T-helper 2 cell treated with Interferon-gamma antibody and Interleukin-4, amounts not matched to agents 100 ng/mL and 5 ng/mL, for 36 hours (primary cell): Measurements from ENCODE around the gene ARHGAP8. TPM values are rescaled to one million over a fixed set of nuclear protein-coding genes. Genes with fewer than 3 reads are reported as not detected.

Source experiments
- intact Hi-C: fragments of 100-400 bp; cut with micrococcal nuclease; formaldehyde crosslinking; loops from one replicate; pipeline ENCODE4 v1.15.1; 2023
- total RNA-seq: library from RNA; stranded (reverse); gene quantifications from 2 replicates; pipeline ENCODE4 v1.2.3, GENCODE V29; 2022

Gene ARHGAP8
- total RNA-seq, 1 donor from 2014 or later: 0.52 TPM

- intact Hi-C loops: no loop called here
These were observed 27.5 kb upstream of the ARHGAP8 start for GRCh38 chr22:44724859-44725258.

GRCh38 chr22:44726439-44726838 lies 25.9 kb upstream of the ARHGAP8 start:
- intact Hi-C loops: no loop called here

- intact Hi-C loops: no loop called here
These were observed 25.2 kb upstream of the ARHGAP8 start for GRCh38 chr22:44727148-44727547.

- intact Hi-C loops: no loop called here
These were observed 24.7 kb upstream of the ARHGAP8 start for GRCh38 chr22:44727709-44728108.

GRCh38 chr22:44728761-44729324 lies 23.5 kb upstream of the ARHGAP8 start:
- intact Hi-C loops: no loop called here

- intact Hi-C loops: no loop called here
These were observed 22.9 kb upstream of the ARHGAP8 start for GRCh38 chr22:44729391-44730021.

- intact Hi-C loops: no loop called here
These were observed 22.4 kb upstream of the ARHGAP8 start for GRCh38 chr22:44730022-44730393.

- intact Hi-C loops: no loop called here
These were observed 21.7 kb upstream of the ARHGAP8 start for GRCh38 chr22:44730490-44731356.

- intact Hi-C loops: no loop called here
These were observed 20.9 kb upstream of the ARHGAP8 start for GRCh38 chr22:44731357-44731970.

- intact Hi-C loops: no loop called here
These were observed 20.3 kb upstream of the ARHGAP8 start for GRCh38 chr22:44732017-44732561.

- intact Hi-C loops: no loop called here
These were observed 19.7 kb upstream of the ARHGAP8 start for GRCh38 chr22:44732661-44733060.

GRCh38 chr22:44733426-44734106 lies 18.8 kb upstream of the ARHGAP8 start:
- intact Hi-C loops: no loop called here

GRCh38 chr22:44734278-44734677 lies 18.1 kb upstream of the ARHGAP8 start:
- intact Hi-C loops: no loop called here

- intact Hi-C loops: loop anchor here (1.0 kb wide), 1 partner anchor 38 kb away; no protein-coding TSS in a partner anchor
These were observed 17.4 kb upstream of the ARHGAP8 start for GRCh38 chr22:44734801-44735517.

- intact Hi-C loops: loop anchor here (1.0 kb wide), 1 partner anchor 38 kb away; no protein-coding TSS in a partner anchor
These were observed 16.6 kb upstream of the ARHGAP8 start for GRCh38 chr22:44735518-44736428.

GRCh38 chr22:44736581-44737405 lies 15.6 kb upstream of the ARHGAP8 start:
- intact Hi-C loops: no loop called here

GRCh38 chr22:44737406-44738346 lies 14.7 kb upstream of the ARHGAP8 start:
- intact Hi-C loops: no loop called here
